ENCODE results near the gene TSHZ2.

TSHZ2 gene

GRCh38 chr20:52972190-52972937 lies at the start of gene TSHZ2:
TSS of gene TSHZ2 (plus strand) at chr20:52972358. CDS start at chr20:52973294, 936 bp downstream.
- peak in 14 of 56 donors; percentile 2 to 18 (median 10) for DNase-seq

- no peak for DNase-seq
Observed at GRCh38 chr20:52922436-52922835, 49.7 kb upstream of the TSHZ2 start.

- DNase-seq, result peak in 2 of 56 donors; percentile 2 to 14
Observed at GRCh38 chr20:52923123-52923937, 48.8 kb upstream of the TSHZ2 start.

- DNase-seq, result no peak
Observed at GRCh38 chr20:52924411-52925271, 47.5 kb upstream of the TSHZ2 start.

GRCh38 chr20:52926505-52926904 lies 45.7 kb upstream of the TSHZ2 start:
- no peak for DNase-seq

- no peak for DNase-seq
Observed at GRCh38 chr20:52933867-52934266, 38.3 kb upstream of the TSHZ2 start.

GRCh38 chr20:52936351-52937340 lies 35.5 kb upstream of the TSHZ2 start:
- DNase-seq, result peak in 3 of 56 donors; percentile 3 to 12 (median 8)

- DNase-seq, result no peak
Observed at GRCh38 chr20:52937591-52938100, 34.5 kb upstream of the TSHZ2 start.

- DNase-seq, result no peak
Observed at GRCh38 chr20:52939141-52939540, 33.0 kb upstream of the TSHZ2 start.

- no peak for DNase-seq
Observed at GRCh38 chr20:52941808-52942207, 30.4 kb upstream of the TSHZ2 start.

- DNase-seq, result no peak
Observed at GRCh38 chr20:52943185-52943841, 28.8 kb upstream of the TSHZ2 start.

- DNase-seq, result no peak
Observed at GRCh38 chr20:52945268-52945667, 26.9 kb upstream of the TSHZ2 start.

- DNase-seq, result no peak
Observed at GRCh38 chr20:52945862-52946522, 26.2 kb upstream of the TSHZ2 start.

- no peak for DNase-seq
Observed at GRCh38 chr20:52948491-52948890, 23.7 kb upstream of the TSHZ2 start.

- no peak for DNase-seq
Observed at GRCh38 chr20:52953020-52953419, 19.1 kb upstream of the TSHZ2 start.

GRCh38 chr20:52954849-52955248 lies 17.3 kb upstream of the TSHZ2 start:
- no peak for DNase-seq

- DNase-seq, result no peak
Observed at GRCh38 chr20:52958211-52958610, 13.9 kb upstream of the TSHZ2 start.

- peak in 4 of 56 donors; percentile 1 to 13 (median 6) for DNase-seq
Observed at GRCh38 chr20:52959125-52959524, 13.0 kb upstream of the TSHZ2 start.

- no peak for DNase-seq
Observed at GRCh38 chr20:52962183-52962582, 10.0 kb upstream of the TSHZ2 start.
